ENCODE results near the gene STIM1. TPM values are rescaled to one million over a fixed set of nuclear protein-coding genes. Genes with fewer than 3 reads are reported as not detected.

The STIM1 gene
- total RNA-seq, 1 experiment from 2014 or later = 15.2 TPM

- Histone ChIP-seq H4K8ac (replicated peaks; ENCODE audit: insufficient read length, low read depth, low read length) (no peak overlapping the region), H4K5ac (ENCODE audit: insufficient read length, low read depth, low read length) (no peak overlapping the region), H3T11ph (ENCODE audit: low read length) (no peak overlapping the region), H2BK15ac (ENCODE audit: low read depth, low read length) (no peak overlapping the region), H3K9ac (ENCODE audit: extremely low read depth, insufficient read length, low read length) (no peak overlapping the region), H4K20me1 (ENCODE audit: control insufficient read depth, insufficient read depth, insufficient read length) (no peaks in the 10 kb centered on the region), H4K91ac (ENCODE audit: insufficient read length, low read depth, low read length) (no peak overlapping the region), H3K23ac (ENCODE audit: insufficient read length, low read depth, low read length) (no peak overlapping the region), H2BK20ac (ENCODE audit: low read depth, low read length, poor library complexity, severe bottlenecking) (no peak overlapping the region), H2BK12ac (ENCODE audit: insufficient read length, low read depth, low read length) (no peak overlapping the region), H3K4me2 (ENCODE audit: insufficient read depth, insufficient read length, low read length) (no peak overlapping the region), H2AK5ac (ENCODE audit: insufficient read length, low read length) (no peak overlapping the region), H2AFZ (ENCODE audit: low read length) (no peak overlapping the region), H3K79me1 (ENCODE audit: insufficient read depth, low read depth, low read length, poor library complexity, severe bottlenecking) (no peaks in the 10 kb centered on the region), H2BK120ac (ENCODE audit: low read depth, low read length, poor library complexity, severe bottlenecking) (no peak overlapping the region), H3K79me2 (ENCODE audit: insufficient read depth, low read length) (no peaks in the 10 kb centered on the region), H2BK5ac (ENCODE audit: insufficient read length, low read length) (no peak overlapping the region), H3K4me1 (ENCODE audit: insufficient read depth, low read length) (no peaks in the 10 kb centered on the region), H3K56ac (ENCODE audit: insufficient read length, low read depth, low read length) (no peak overlapping the region), H3K23me2 (ENCODE audit: insufficient read length, low read depth, low read length, poor library complexity, severe bottlenecking) (no peaks in the 10 kb centered on the region), H3K27ac (ENCODE audit: insufficient read length, low read depth, low read length) (no peak overlapping the region), H3K9me3 (ENCODE audit: control insufficient read depth, low read depth, low read length) (no peaks in the 10 kb centered on the region), H3K14ac (ENCODE audit: insufficient read depth, low read length) (no peak overlapping the region), H3K27me3 (ENCODE audit: insufficient read depth, low read length) (no peaks in the 10 kb centered on the region), H3K18ac (ENCODE audit: insufficient read length, low read depth, low read length) (no peak overlapping the region), H3K4ac (ENCODE audit: low read depth, low read length) (no peak overlapping the region)
- H3K36me3 Mint-ChIP-seq (ENCODE audit: insufficient read depth in 1 of 3, low read depth in 3 of 3) = no peaks in the 10 kb centered on the region
- peaks cover 4% of the 10 kb centered on the region in 2 experiments; a peak in 2 of 4 replicates for H3K4me1 Mint-ChIP-seq
- TF ChIP-seq, protein P1, sequence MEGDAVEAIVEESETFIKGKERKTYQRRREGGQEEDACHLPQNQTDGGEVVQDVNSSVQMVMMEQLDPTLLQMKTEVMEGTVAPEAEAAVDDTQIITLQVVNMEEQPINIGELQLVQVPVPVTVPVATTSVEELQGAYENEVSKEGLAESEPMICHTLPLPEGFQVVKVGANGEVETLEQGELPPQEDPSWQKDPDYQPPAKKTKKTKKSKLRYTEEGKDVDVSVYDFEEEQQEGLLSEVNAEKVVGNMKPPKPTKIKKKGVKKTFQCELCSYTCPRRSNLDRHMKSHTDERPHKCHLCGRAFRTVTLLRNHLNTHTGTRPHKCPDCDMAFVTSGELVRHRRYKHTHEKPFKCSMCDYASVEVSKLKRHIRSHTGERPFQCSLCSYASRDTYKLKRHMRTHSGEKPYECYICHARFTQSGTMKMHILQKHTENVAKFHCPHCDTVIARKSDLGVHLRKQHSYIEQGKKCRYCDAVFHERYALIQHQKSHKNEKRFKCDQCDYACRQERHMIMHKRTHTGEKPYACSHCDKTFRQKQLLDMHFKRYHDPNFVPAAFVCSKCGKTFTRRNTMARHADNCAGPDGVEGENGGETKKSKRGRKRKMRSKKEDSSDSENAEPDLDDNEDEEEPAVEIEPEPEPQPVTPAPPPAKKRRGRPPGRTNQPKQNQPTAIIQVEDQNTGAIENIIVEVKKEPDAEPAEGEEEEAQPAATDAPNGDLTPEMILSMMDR (conservative IDR thresholded peaks at IDR 0.05) = no peak
- H3K9me3 Mint-ChIP-seq = no peaks in the 10 kb centered on the region
- no peaks in the 10 kb centered on the region; the same call in 1 of the 2 replicates for H3K27me3 Mint-ChIP-seq (ENCODE audit: low read depth)
- H3K4me3 Mint-ChIP-seq = no peak overlapping the region
- no peak for DNase-seq
- H3K27ac Mint-ChIP-seq = no peak overlapping the region
These were observed 215.9 kb downstream of the STIM1 start for GRCh38 chr11:4071325-4071724.

Data from H9 (cell line).